GM10266 (cell line): ENCODE results near the gene COL18A1.

Experiments used
- DNase-seq: peaks from one replicate; pipeline ENCODE4 v3.0.0; 2012; ENCODE audit errors: extremely low spot score
- CTCF ChIP-seq: IDR thresholded peaks from 2 replicates; pipeline ENCODE4 v1.5.1; 2012; ENCODE audit warnings: mild to moderate bottlenecking, low read depth; ENCODE audit not compliant: control insufficient read depth, insufficient read depth; ENCODE audit errors: missing control alignments

The COL18A1 gene

GRCh38 chr21:45479691-45480675 lies 75.0 kb downstream of the COL18A1 start:
- DNase-seq: no peak
- TF ChIP-seq CTCF: no peak

GRCh38 chr21:45480701-45481500 lies 75.9 kb downstream of the COL18A1 start:
- no peak for TF ChIP-seq CTCF

GRCh38 chr21:45481566-45481965 lies 76.6 kb downstream of the COL18A1 start:
- no peak for DNase-seq
- TF ChIP-seq CTCF: no peak

More at GRCh38 chr21:45480701-45481500, 75.9 kb downstream of the COL18A1 start:
- DNase-seq: no peak

GRCh38 chr21:45481977-45482898 lies 77.3 kb downstream of the COL18A1 start:
- TF ChIP-seq CTCF: no peak
- no peak for DNase-seq

- no peak for TF ChIP-seq CTCF
- DNase-seq: no peak
Measured at GRCh38 chr21:45482899-45483821, 78.2 kb downstream of the COL18A1 start.

GRCh38 chr21:45484318-45484717 lies 79.4 kb downstream of the COL18A1 start:
- no peak for TF ChIP-seq CTCF
- no peak for DNase-seq
